Breast epithelium (tissue), 4 donors: Measurements from ENCODE around the gene EEPD1. TPM values are rescaled to one million over a fixed set of nuclear protein-coding genes. Genes with fewer than 3 reads are reported as not detected.

ENCODE experiments used
- DNase-seq, 2 donors: peaks; one replicate each; pipeline ENCODE4 v3.0.0-alpha.2; 2019; ENCODE audit warnings: low spot score in 2 of 2
- H3K27ac ChIP-seq, 2 donors: fragments of 200-600 bp; sonication (generic) in 1 of 2; one replicate each; pipeline ENCODE4 v1.5.1; 2016 to 2019; ENCODE audit warnings: mild to moderate bottlenecking in 1 of 2
- H3K27me3 ChIP-seq, 2 donors: fragments of 200-600 bp; sonication (generic) in 1 of 2; one replicate each; pipeline versions ENCODE4 v1.5.1 to v1.6.0; 2017 to 2019; ENCODE audit warnings: control low read depth in 1 of 2, mild to moderate bottlenecking in 1 of 2
- H3K36me3 ChIP-seq: fragments of 200-600 bp; one replicate; pipeline ENCODE4 v1.5.1; 2019
- H3K4me1 ChIP-seq, 2 donors: fragments of 200-600 bp; sonication (generic); one replicate each; pipeline ENCODE4 v1.5.1; 2016 to 2019; ENCODE audit warnings: control low read depth in 1 of 2
- H3K4me3 ChIP-seq, 3 donors: fragments of 200-600 bp; sonication (generic); 1 replicate in 2 of 3; 2 replicates in 1 of 3; pipeline ENCODE4 v1.5.1; 2016 to 2019; ENCODE audit warnings: mild to moderate bottlenecking in 3 of 3, moderate library complexity in 2 of 3
- H3K9me3 ChIP-seq, 2 donors: fragments of 200-600 bp; sonication (generic) in 1 of 2; one replicate each; pipeline ENCODE4 v1.5.1; 2016 to 2019; ENCODE audit warnings: control low read depth in 1 of 2
- POLR2A ChIP-seq: fragments of 450-650 bp; IDR thresholded peaks from one replicate; pipeline ENCODE4 v1.6.1; 2016; ENCODE audit warnings: antibody characterized with exemption, mild to moderate bottlenecking, moderate library complexity
- POLR2AphosphoS5 ChIP-seq, 3 donors: sonication (generic); formaldehyde crosslinking; IDR thresholded peaks; one replicate each; pipeline ENCODE4 v1.6.1; 2017; ENCODE audit warnings: antibody characterized with exemption in 3 of 3
- intact Hi-C: fragments of 100-400 bp; cut with DNase I; formaldehyde crosslinking; loops from one replicate; pipeline ENCODE4 v1.15.1; 2023; ENCODE audit warnings: low total_unique reads
- total RNA-seq, 3 donors: library from RNA; depleted of rRNA; stranded (reverse); fragments of >200 nt; gene quantifications; one replicate each; pipeline ENCODE4 v1.1.0, GENCODE V29; 2016
- TF ChIP-seq, protein P1 (sequence below), 3 donors: fragments of 450-650 bp; IDR thresholded peaks; one replicate each; pipeline ENCODE4 v1.5.1; 2016 to 2017; ENCODE audit warnings: antibody characterized with exemption in 3 of 3, mild to moderate bottlenecking in 3 of 3, moderate library complexity in 3 of 3

EEPD1 gene
- total RNA-seq, 3 donors from 2014 or later: 6.4 to 32.5 (median 10.5) TPM

DNA sequence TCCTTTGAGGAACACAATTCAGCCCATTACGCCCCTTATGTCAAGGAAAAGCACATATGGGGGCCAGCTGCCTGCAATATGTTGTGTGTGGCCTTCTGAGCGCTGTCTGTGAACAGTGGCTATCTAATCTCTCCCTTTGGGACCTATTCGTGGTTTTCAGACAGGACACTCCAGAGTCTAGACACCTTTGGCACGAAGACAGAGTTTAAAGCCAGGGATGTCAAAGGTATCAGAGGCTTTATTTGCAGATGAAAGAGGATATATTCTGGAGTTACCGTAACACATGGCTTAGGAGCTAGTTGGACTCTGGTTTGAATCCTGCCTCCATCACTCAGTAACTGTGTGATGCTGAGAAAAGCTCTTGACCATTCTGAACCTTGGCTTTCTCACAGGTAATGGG, 14.8 kb upstream of the EEPD1 start:
- Histone ChIP-seq H3K27me3 (no peaks in the 10 kb centered on the region), H3K9me3 (no peaks in the 10 kb centered on the region), H3K27ac (no peak overlapping the region), H3K36me3 (no peaks in the 10 kb centered on the region), H3K4me3 (no peak overlapping the region), H3K4me1 (no peaks in the 10 kb centered on the region)
- DNase-seq: no peak
- TF ChIP-seq POLR2AphosphoS5 (IDR thresholded peaks at IDR 0.05): no peak
- TF ChIP-seq, protein P1, sequence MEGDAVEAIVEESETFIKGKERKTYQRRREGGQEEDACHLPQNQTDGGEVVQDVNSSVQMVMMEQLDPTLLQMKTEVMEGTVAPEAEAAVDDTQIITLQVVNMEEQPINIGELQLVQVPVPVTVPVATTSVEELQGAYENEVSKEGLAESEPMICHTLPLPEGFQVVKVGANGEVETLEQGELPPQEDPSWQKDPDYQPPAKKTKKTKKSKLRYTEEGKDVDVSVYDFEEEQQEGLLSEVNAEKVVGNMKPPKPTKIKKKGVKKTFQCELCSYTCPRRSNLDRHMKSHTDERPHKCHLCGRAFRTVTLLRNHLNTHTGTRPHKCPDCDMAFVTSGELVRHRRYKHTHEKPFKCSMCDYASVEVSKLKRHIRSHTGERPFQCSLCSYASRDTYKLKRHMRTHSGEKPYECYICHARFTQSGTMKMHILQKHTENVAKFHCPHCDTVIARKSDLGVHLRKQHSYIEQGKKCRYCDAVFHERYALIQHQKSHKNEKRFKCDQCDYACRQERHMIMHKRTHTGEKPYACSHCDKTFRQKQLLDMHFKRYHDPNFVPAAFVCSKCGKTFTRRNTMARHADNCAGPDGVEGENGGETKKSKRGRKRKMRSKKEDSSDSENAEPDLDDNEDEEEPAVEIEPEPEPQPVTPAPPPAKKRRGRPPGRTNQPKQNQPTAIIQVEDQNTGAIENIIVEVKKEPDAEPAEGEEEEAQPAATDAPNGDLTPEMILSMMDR (IDR thresholded peaks at IDR 0.05): no peak
- no peak for TF ChIP-seq POLR2A
- intact Hi-C loops: no loop called here

DNA sequence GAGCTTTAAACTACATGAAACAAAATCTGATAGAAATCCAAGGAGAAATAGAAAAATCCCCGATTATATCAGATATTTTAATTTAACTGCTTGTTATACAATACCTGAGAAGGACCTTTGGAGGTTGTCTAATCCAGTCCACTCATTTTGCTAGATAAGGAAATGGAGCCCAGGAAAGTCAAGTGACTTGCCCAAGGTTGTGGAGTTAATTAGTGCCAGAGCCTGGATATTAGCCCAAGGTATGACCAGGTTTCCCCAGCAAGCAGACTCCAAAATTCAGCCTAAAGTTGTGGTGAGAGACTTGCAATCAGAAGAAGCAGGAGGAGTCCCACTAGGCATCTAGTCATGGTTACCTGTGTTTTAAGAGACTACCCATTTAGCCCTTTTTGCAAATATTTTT, 11.7 kb upstream of the EEPD1 start:
- intact Hi-C loops: loop anchor here (10.0 kb wide), 1 partner anchor 1073 kb away; no protein-coding TSS in a partner anchor
- TF ChIP-seq, protein P1 (IDR thresholded peaks at IDR 0.05): no peak
- no peaks in the 10 kb centered on the region for H3K4me1 ChIP-seq

DNA sequence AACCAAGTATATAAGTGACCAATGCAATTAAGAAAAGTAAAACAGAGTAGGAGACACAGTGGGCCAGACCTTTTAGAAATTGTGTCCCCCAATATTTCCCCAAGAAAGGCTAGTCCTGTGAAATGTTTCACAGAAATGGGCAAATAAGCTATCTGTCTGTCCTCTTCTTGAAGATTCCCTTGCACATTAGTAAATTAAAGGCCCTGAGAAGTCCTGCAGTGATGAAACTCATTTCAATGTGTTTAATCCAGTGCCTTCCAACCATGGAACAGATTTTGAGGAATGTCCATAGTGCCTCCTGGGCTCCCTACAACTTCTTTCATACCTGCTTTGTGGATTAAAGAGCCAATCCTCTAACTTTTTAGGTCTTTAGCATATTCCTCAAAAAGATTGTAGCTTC, 11.2 kb upstream of the EEPD1 start:
- no peaks in the 10 kb centered on the region for H3K4me1 ChIP-seq
- no peak overlapping the region for H3K4me3 ChIP-seq
- no peaks in the 10 kb centered on the region for H3K9me3 ChIP-seq
- intact Hi-C loops: loop anchor here (10.0 kb wide), 1 partner anchor 1073 kb away; no protein-coding TSS in a partner anchor
- no peaks in the 10 kb centered on the region for H3K36me3 ChIP-seq
- H3K27ac ChIP-seq: no peak overlapping the region
- TF ChIP-seq, protein P1 (IDR thresholded peaks at IDR 0.05): no peak
- TF ChIP-seq POLR2A (no peak), POLR2AphosphoS5 (IDR thresholded peaks at IDR 0.05) (no peak)
- DNase-seq: no peak
- no peaks in the 10 kb centered on the region for H3K27me3 ChIP-seq

More for the DNA sequence above, 11.7 kb upstream of the EEPD1 start:
- no peak overlapping the region for H3K27ac ChIP-seq
- no peaks in the 10 kb centered on the region for H3K27me3 ChIP-seq
- DNase-seq: no peak
- H3K36me3 ChIP-seq: no peaks in the 10 kb centered on the region
- H3K4me3 ChIP-seq: no peak overlapping the region
- H3K9me3 ChIP-seq: no peaks in the 10 kb centered on the region

DNA sequence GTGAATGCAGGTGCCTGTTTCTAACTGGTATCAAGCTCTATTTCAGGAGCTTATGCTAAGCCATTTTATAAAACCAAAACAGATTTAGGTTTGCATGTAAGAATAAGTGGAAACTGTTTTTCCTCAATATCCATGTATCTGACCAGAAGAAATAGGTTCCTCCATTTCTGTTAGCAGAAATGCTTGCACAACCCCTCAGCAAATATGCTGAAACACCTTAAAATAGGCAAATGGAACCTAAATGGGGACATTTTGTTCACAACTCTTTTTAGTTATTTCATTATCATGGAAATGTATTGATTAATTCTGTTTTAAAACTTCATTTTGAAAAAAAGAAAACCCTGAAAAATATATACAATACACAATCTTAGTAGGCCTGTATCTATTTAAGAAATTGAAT, 8.9 kb upstream of the EEPD1 start:
- Histone ChIP-seq H3K36me3 (no peaks in the 10 kb centered on the region), H3K27ac (no peak overlapping the region), H3K4me3 (no peak overlapping the region), H3K9me3 (peaks cover 6 to 8% of the 10 kb centered on the region in 2 donors), H3K27me3 (no peaks in the 10 kb centered on the region), H3K4me1 (no peaks in the 10 kb centered on the region)
- intact Hi-C loops: loop anchor here (10.0 kb wide), 1 partner anchor 1071 kb away; no protein-coding TSS in a partner anchor
- TF ChIP-seq, protein P1 (IDR thresholded peaks at IDR 0.05): no peak
- TF ChIP-seq POLR2AphosphoS5 (IDR thresholded peaks at IDR 0.05): no peak
- no peak for TF ChIP-seq POLR2A
- no peak for DNase-seq

DNA sequence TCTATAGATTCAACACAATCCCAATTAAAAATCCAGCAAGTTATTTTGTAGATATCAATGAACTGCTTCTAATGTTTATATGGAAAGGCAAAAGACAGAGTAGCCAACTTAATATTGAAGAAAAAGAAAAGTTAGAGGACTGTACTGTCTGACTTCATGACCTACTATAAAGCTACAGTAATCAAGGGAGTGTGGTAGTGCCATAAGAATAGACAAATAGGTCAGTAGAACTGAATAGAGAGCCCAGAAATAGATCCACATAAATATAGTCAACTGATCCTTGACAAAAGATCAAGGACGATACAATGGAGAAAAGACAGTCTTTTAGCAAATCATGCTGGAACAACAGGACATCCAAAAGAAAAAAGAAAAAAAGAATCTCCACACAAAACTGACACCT, 7.4 kb upstream of the EEPD1 start:
- Histone ChIP-seq H3K4me1 (no peaks in the 10 kb centered on the region), H3K27me3 (no peaks in the 10 kb centered on the region), H3K27ac (no peak overlapping the region), H3K9me3 (peaks cover 6 to 8% of the 10 kb centered on the region in 2 donors), H3K36me3 (no peaks in the 10 kb centered on the region), H3K4me3 (no peak overlapping the region)
- no peak for DNase-seq
- TF ChIP-seq POLR2A (no peak), POLR2AphosphoS5 (IDR thresholded peaks at IDR 0.05) (no peak)
- TF ChIP-seq, protein P1 (IDR thresholded peaks at IDR 0.05): no peak
- intact Hi-C loops: loop anchor here (10.0 kb wide), 1 partner anchor 1069 kb away; no protein-coding TSS in a partner anchor
